HAP-1 (cell line): ENCODE data around the gene PTPN3.
"Not testable (repeated sequence)": the region's sequence is repeated elsewhere in the genome, so short reads cannot be mapped to it uniquely, and the experiment has no call there.

Experiments used
- DNase-seq, 2 experiments: peaks; one replicate each; pipeline ENCODE4 v3.0.0-alpha.2; 2016 to 2020; ENCODE audit warnings: low spot score in 2 of 2
- H3K27me3 ChIP-seq: fragments of 250-450 bp; sonication (Bioruptor Pico); 2 replicates; pipeline ENCODE4 v1.5.1; 2020; ENCODE audit warnings: low read depth, mild to moderate bottlenecking, moderate library complexity
- H3K36me3 ChIP-seq: fragments of 250-450 bp; sonication (Bioruptor Pico); replicated peaks from 2 replicates; pipeline ENCODE4 v1.5.1; 2020; ENCODE audit warnings: mild to moderate bottlenecking
- H3K4me1 ChIP-seq: fragments of 250-450 bp; sonication (Bioruptor Pico); 2 replicates; pipeline ENCODE4 v1.5.1; 2020; ENCODE audit warnings: mild to moderate bottlenecking
- H3K4me3 ChIP-seq: fragments of 250-450 bp; sonication (Bioruptor Pico); 2 replicates; pipeline ENCODE4 v1.5.1; 2020; ENCODE audit warnings: mild to moderate bottlenecking, moderate library complexity
- H3K9me3 ChIP-seq: fragments of 250-450 bp; sonication (Bioruptor Pico); 2 replicates; pipeline ENCODE4 v1.5.1; 2020; ENCODE audit warnings: mild to moderate bottlenecking, moderate library complexity
- in situ Hi-C: fragments of 300-500 bp; cut with MboI; formaldehyde crosslinking; loops from 3 replicates; pipeline ENCODE4 v1.14.3; 2020; ENCODE audit warnings: low sequenced_read_pairs, inconsistent platforms, mixed read lengths

PTPN3 gene

GRCh38 chr9:109354190-109354589, 143.9 kb downstream of the PTPN3 start:
- no peak for DNase-seq
- Histone ChIP-seq H3K9me3 (no peaks in the 10 kb centered on the region), H3K4me3 (no peak overlapping the region), H3K36me3 (no peaks in the 10 kb centered on the region), H3K27me3 (no peaks in the 10 kb centered on the region), H3K4me1 (no peaks in the 10 kb centered on the region)
- in situ Hi-C loops: no loop called here

GRCh38 chr9:109351032-109351431, 147.1 kb downstream of the PTPN3 start:
- Histone ChIP-seq H3K36me3 (no peaks in the 10 kb centered on the region), H3K4me1 (no peaks in the 10 kb centered on the region), H3K4me3 (no peak overlapping the region), H3K9me3 (no peaks in the 10 kb centered on the region), H3K27me3 (peaks cover 9% of the 10 kb centered on the region)
- DNase-seq: no peak
- in situ Hi-C loops: no loop called here

GRCh38 chr9:109349421-109349846, 148.7 kb downstream of the PTPN3 start:
- H3K9me3 ChIP-seq: no peaks in the 10 kb centered on the region
- H3K27me3 ChIP-seq: peaks cover 9% of the 10 kb centered on the region
- H3K4me3 ChIP-seq: no peak overlapping the region
- in situ Hi-C loops: no loop called here
- DNase-seq: no peak
- H3K4me1 ChIP-seq: no peaks in the 10 kb centered on the region
- no peaks in the 10 kb centered on the region for H3K36me3 ChIP-seq

- H3K9me3 ChIP-seq: no peaks in the 10 kb centered on the region
- in situ Hi-C loops: no loop called here
- no peak for DNase-seq
- H3K36me3 ChIP-seq: no peaks in the 10 kb centered on the region
- H3K4me1 ChIP-seq: no peaks in the 10 kb centered on the region
- H3K27me3 ChIP-seq: peaks cover 9% of the 10 kb centered on the region
- no peak overlapping the region for H3K4me3 ChIP-seq
Observed at GRCh38 chr9:109346904-109347303, 151.2 kb downstream of the PTPN3 start.

GRCh38 chr9:109344866-109345265, 153.2 kb downstream of the PTPN3 start:
- no peak for DNase-seq
- H3K36me3 ChIP-seq: no peaks in the 10 kb centered on the region
- peaks cover 9% of the 10 kb centered on the region for H3K27me3 ChIP-seq
- H3K4me3 ChIP-seq: no peak overlapping the region
- no peaks in the 10 kb centered on the region for H3K9me3 ChIP-seq
- no peaks in the 10 kb centered on the region for H3K4me1 ChIP-seq
- in situ Hi-C loops: no loop called here

- DNase-seq: no peak
- H3K4me3 ChIP-seq: no peak overlapping the region
- H3K36me3 ChIP-seq: no peaks in the 10 kb centered on the region
- H3K4me1 ChIP-seq: no peaks in the 10 kb centered on the region
- peaks cover 2% of the 10 kb centered on the region; the same call in 1 of the 2 replicates for H3K27me3 ChIP-seq
- no peaks in the 10 kb centered on the region for H3K9me3 ChIP-seq
- in situ Hi-C loops: no loop called here
Observed at GRCh38 chr9:109342878-109343277, 155.2 kb downstream of the PTPN3 start.

- in situ Hi-C loops: no loop called here
- Histone ChIP-seq H3K4me3 (no peak overlapping the region), H3K4me1 (no peaks in the 10 kb centered on the region), H3K36me3 (no peaks in the 10 kb centered on the region), H3K27me3 (no peaks in the 10 kb centered on the region), H3K9me3 (no peaks in the 10 kb centered on the region)
- peak in 1 of 2 experiments; percentile 29 for DNase-seq
Observed at GRCh38 chr9:109341561-109341960, 156.5 kb downstream of the PTPN3 start.

- H3K27me3 ChIP-seq, H3K36me3 ChIP-seq, H3K9me3 ChIP-seq, H3K4me3 ChIP-seq, H3K4me1 ChIP-seq, DNase-seq, in situ Hi-C loops: not testable (repeated sequence)
Observed at GRCh38 chr9:109340979-109341378, 157.1 kb downstream of the PTPN3 start.

- Histone ChIP-seq H3K27me3 (no peaks in the 10 kb centered on the region), H3K4me3 (no peak overlapping the region), H3K4me1 (no peaks in the 10 kb centered on the region), H3K36me3 (no peaks in the 10 kb centered on the region), H3K9me3 (no peaks in the 10 kb centered on the region)
- in situ Hi-C loops: no loop called here
- no peak for DNase-seq
Observed at GRCh38 chr9:109336409-109336808, 161.7 kb downstream of the PTPN3 start.

- in situ Hi-C loops: no loop called here
- Histone ChIP-seq H3K9me3 (no peaks in the 10 kb centered on the region), H3K4me1 (no peaks in the 10 kb centered on the region), H3K4me3 (no peak overlapping the region), H3K27me3 (no peaks in the 10 kb centered on the region), H3K36me3 (no peaks in the 10 kb centered on the region)
- DNase-seq: no peak
Observed at GRCh38 chr9:109335929-109336328, 162.2 kb downstream of the PTPN3 start.

- DNase-seq: no peak
- in situ Hi-C loops: no loop called here
- H3K4me3 ChIP-seq: no peak overlapping the region
- no peaks in the 10 kb centered on the region for H3K27me3 ChIP-seq
- no peaks in the 10 kb centered on the region for H3K4me1 ChIP-seq
- H3K36me3 ChIP-seq: no peaks in the 10 kb centered on the region
- no peaks in the 10 kb centered on the region for H3K9me3 ChIP-seq
Observed at GRCh38 chr9:109335121-109335520, 163.0 kb downstream of the PTPN3 start.

GRCh38 chr9:109331353-109331752, 166.8 kb downstream of the PTPN3 start:
- no peak for DNase-seq
- no peaks in the 10 kb centered on the region for H3K27me3 ChIP-seq
- in situ Hi-C loops: no loop called here
- no peaks in the 10 kb centered on the region for H3K9me3 ChIP-seq
- peaks cover 5% of the 10 kb centered on the region for H3K4me1 ChIP-seq
- no peaks in the 10 kb centered on the region for H3K36me3 ChIP-seq
- no peak overlapping the region for H3K4me3 ChIP-seq

GRCh38 chr9:109329638-109330258, 168.4 kb downstream of the PTPN3 start:
- DNase-seq: no peak
- in situ Hi-C loops: no loop called here
- H3K9me3 ChIP-seq: no peaks in the 10 kb centered on the region
- H3K4me3 ChIP-seq: no peak overlapping the region
- H3K36me3 ChIP-seq: no peaks in the 10 kb centered on the region
- peaks cover 5% of the 10 kb centered on the region for H3K4me1 ChIP-seq
- no peaks in the 10 kb centered on the region for H3K27me3 ChIP-seq

GRCh38 chr9:109328978-109329637, 169.0 kb downstream of the PTPN3 start:
- Histone ChIP-seq H3K9me3 (no peaks in the 10 kb centered on the region), H3K36me3 (no peaks in the 10 kb centered on the region), H3K4me1 (peaks cover 5% of the 10 kb centered on the region), H3K27me3 (no peaks in the 10 kb centered on the region), H3K4me3 (no peak overlapping the region)
- peak in 1 of 2 experiments; percentile 40 for DNase-seq
- in situ Hi-C loops: no loop called here
